Nephron (organoid): ENCODE measurements around the gene TRPM1.

Experiments used
- H3K27ac Mint-ChIP-seq, 3 experiments: 2 replicates each; pipeline ENCODE4 v1.8.0; 2020; ENCODE audit warnings: mixed read lengths in 3 of 3, mild to moderate bottlenecking in 2 of 3, moderate library complexity in 1 of 3
- H3K27me3 Mint-ChIP-seq: 2 replicates; pipeline ENCODE4 v1.8.0; 2021; ENCODE audit warnings: low read depth, mild to moderate bottlenecking, moderate library complexity, mixed read lengths
- H3K36me3 Mint-ChIP-seq: 2 replicates; pipeline ENCODE4 v1.8.0; 2020; ENCODE audit warnings: low read depth, mixed read lengths
- H3K4me1 Mint-ChIP-seq: 2 replicates; pipeline ENCODE4 v1.8.0; 2020; ENCODE audit warnings: mixed read lengths
- H3K4me3 Mint-ChIP-seq, 3 experiments: 2 replicates each; pipeline ENCODE4 v1.8.0; 2020; ENCODE audit warnings: mild to moderate bottlenecking in 3 of 3, mixed read lengths in 3 of 3, moderate library complexity in 2 of 3
- H3K9me3 Mint-ChIP-seq: 2 replicates; pipeline ENCODE4 v1.8.0; 2020; ENCODE audit warnings: mixed read lengths
- CTCF ChIP-seq, 3 experiments: fragments of 200-600 bp; sonication (generic); IDR thresholded peaks; one replicate each; pipeline ENCODE4 v1.5.0; 2021; ENCODE audit warnings: antibody characterized with exemption in 3 of 3; ENCODE audit not compliant: unreplicated experiment in 3 of 3

TRPM1 gene

GRCh38 chr15:31032961-31033371 lies 68.6 kb downstream of the TRPM1 start:
- Mint-ChIP-seq H3K27ac (peak overlapping the region; percentile 86 to 95 (median 91)), H3K4me1 (peaks cover 12% of the 10 kb centered on the region), H3K36me3 (no peaks in the 10 kb centered on the region), H3K9me3 (no peaks in the 10 kb centered on the region), H3K27me3 (no peaks in the 10 kb centered on the region), H3K4me3 (no peak overlapping the region)
- TF ChIP-seq CTCF (IDR thresholded peaks at IDR 0.05; ENCODE audit: unreplicated experiment in 3 of 3), result no peak

GRCh38 chr15:31031471-31032067 lies 70.0 kb downstream of the TRPM1 start:
- no peaks in the 10 kb centered on the region for H3K9me3 Mint-ChIP-seq
- no peaks in the 10 kb centered on the region for H3K27me3 Mint-ChIP-seq
- H3K4me3 Mint-ChIP-seq, result no peak overlapping the region
- peak overlapping the region in 1 of 3 experiments; percentile 66 for H3K27ac Mint-ChIP-seq
- H3K4me1 Mint-ChIP-seq, result peaks cover 12% of the 10 kb centered on the region
- no peaks in the 10 kb centered on the region for H3K36me3 Mint-ChIP-seq
- TF ChIP-seq CTCF (IDR thresholded peaks at IDR 0.05; ENCODE audit: unreplicated experiment in 3 of 3), result no peak

GRCh38 chr15:31027910-31028578 lies 73.5 kb downstream of the TRPM1 start:
- Mint-ChIP-seq H3K4me3 (no peak overlapping the region), H3K4me1 (peaks cover 30% of the 10 kb centered on the region), H3K27me3 (no peaks in the 10 kb centered on the region), H3K27ac (no peak overlapping the region), H3K9me3 (no peaks in the 10 kb centered on the region), H3K36me3 (no peaks in the 10 kb centered on the region)
- no peak for TF ChIP-seq CTCF (IDR thresholded peaks at IDR 0.05; ENCODE audit: unreplicated experiment in 3 of 3)

GRCh38 chr15:31025996-31026395 lies 75.5 kb downstream of the TRPM1 start:
- H3K4me3 Mint-ChIP-seq, result no peak overlapping the region
- no peaks in the 10 kb centered on the region for H3K9me3 Mint-ChIP-seq
- no peak for TF ChIP-seq CTCF (IDR thresholded peaks at IDR 0.05; ENCODE audit: unreplicated experiment in 3 of 3)
- H3K4me1 Mint-ChIP-seq, result peaks cover 25% of the 10 kb centered on the region
- H3K27me3 Mint-ChIP-seq, result no peaks in the 10 kb centered on the region
- H3K27ac Mint-ChIP-seq, result no peak overlapping the region
- H3K36me3 Mint-ChIP-seq, result no peaks in the 10 kb centered on the region

- H3K27me3 Mint-ChIP-seq, result no peaks in the 10 kb centered on the region
- peaks cover 25% of the 10 kb centered on the region for H3K4me1 Mint-ChIP-seq
- no peak for TF ChIP-seq CTCF (IDR thresholded peaks at IDR 0.05; ENCODE audit: unreplicated experiment in 3 of 3)
- H3K36me3 Mint-ChIP-seq, result no peaks in the 10 kb centered on the region
- no peaks in the 10 kb centered on the region for H3K9me3 Mint-ChIP-seq
- H3K4me3 Mint-ChIP-seq, result no peak overlapping the region
- H3K27ac Mint-ChIP-seq, result peak overlapping the region; percentile 61 to 84 (median 70)
These were observed 76.5 kb downstream of the TRPM1 start for GRCh38 chr15:31024979-31025378.

GRCh38 chr15:31024330-31024729 lies 77.2 kb downstream of the TRPM1 start:
- no peak for TF ChIP-seq CTCF (IDR thresholded peaks at IDR 0.05; ENCODE audit: unreplicated experiment in 3 of 3)
- Mint-ChIP-seq H3K4me3 (no peak overlapping the region), H3K9me3 (no peaks in the 10 kb centered on the region), H3K4me1 (peaks cover 25% of the 10 kb centered on the region), H3K36me3 (no peaks in the 10 kb centered on the region), H3K27ac (peak overlapping the region; percentile 61 to 84 (median 78)), H3K27me3 (no peaks in the 10 kb centered on the region)
